Activated CD8-positive, alpha-beta T cell treated with anti-CD3 and anti-CD28 coated beads for 36 hours (primary cell): ENCODE data around the gene LSM3. TPM values are rescaled to one million over a fixed set of nuclear protein-coding genes. Genes with fewer than 3 reads are reported as not detected.

Experiments
- ATAC-seq: fragments of 200-7000 bp; cut with Tn5 transposase; one replicate; pipeline ENCODE4 v1.10.0; 2021; ENCODE audit warnings: mild to moderate bottlenecking, moderate library complexity
- CTCF ChIA-PET: fragments of 350-600 bp; sonication (Branson Sonifier 250); formaldehyde crosslinking; loops from one replicate; lab custom pipeline; 2021; ENCODE audit warnings: antibody characterized with exemption; lab: Charles Lee
- POLR2A ChIA-PET: fragments of 350-600 bp; sonication (Branson Sonifier 250); formaldehyde crosslinking; loops from one replicate; lab custom pipeline; 2021; ENCODE audit warnings: antibody characterized with exemption; lab: Charles Lee
- DNase-seq: peaks from one replicate; pipeline ENCODE4 v3.0.0-alpha.2; 2020
- H3K27ac Mint-ChIP-seq: one replicate; pipeline ENCODE4 v1.8.0; 2021; ENCODE audit warnings: mild to moderate bottlenecking, mixed read lengths
- H3K27me3 Mint-ChIP-seq: one replicate; pipeline ENCODE4 v1.8.0; 2021; ENCODE audit warnings: mixed read lengths
- H3K36me3 Mint-ChIP-seq: one replicate; pipeline ENCODE4 v1.8.0; 2021; ENCODE audit warnings: low read depth, mixed read lengths
- H3K4me1 Mint-ChIP-seq: one replicate; pipeline ENCODE4 v1.8.0; 2021; ENCODE audit warnings: low read depth, mixed read lengths
- H3K4me3 Mint-ChIP-seq: one replicate; pipeline ENCODE4 v1.8.0; 2021; ENCODE audit warnings: mild to moderate bottlenecking, moderate library complexity, mixed read lengths
- H3K9me3 Mint-ChIP-seq: one replicate; pipeline ENCODE4 v1.8.0; 2021; ENCODE audit warnings: mixed read lengths
- intact Hi-C: fragments of 100-400 bp; cut with micrococcal nuclease; formaldehyde crosslinking; loops from one replicate; pipeline ENCODE4 v1.10.0; 2022
- total RNA-seq, 2 experiments: library from RNA; stranded (reverse); gene quantifications; one replicate each; pipeline ENCODE4 v1.2.3, GENCODE V29; 2021
- TF ChIP-seq, protein P1 (sequence below): fragments of 200-600 bp; IDR thresholded peaks from one replicate; pipeline ENCODE4 v1.8.0; 2022; ENCODE audit warnings: antibody characterized with exemption, mild to moderate bottlenecking

The LSM3 gene
- total RNA-seq, 2 experiments from 2014 or later = 20.0 to 20.5 TPM

DNA sequence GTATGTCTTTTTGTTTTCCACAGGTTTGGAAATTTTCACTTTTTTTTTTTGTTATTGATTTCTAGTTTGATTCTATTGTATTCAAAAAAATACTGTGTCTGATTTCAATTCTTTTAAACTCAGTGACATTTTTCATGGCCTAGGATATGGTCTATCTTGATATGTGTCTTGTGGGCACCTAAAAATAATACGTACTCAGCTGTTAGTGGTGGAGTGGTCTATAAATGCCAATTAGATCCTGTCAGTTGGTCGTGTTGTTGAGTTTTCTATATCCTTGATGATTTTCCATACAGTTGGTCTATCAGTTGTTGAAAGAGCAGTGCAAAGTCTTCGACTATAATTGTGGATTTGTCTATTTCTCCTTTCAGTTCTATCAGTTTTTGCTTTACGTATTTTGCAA, 61.7 kb downstream of the LSM3 start:
- no peak overlapping the region for H3K4me3 Mint-ChIP-seq
- ATAC-seq (no peak), DNase-seq (no peak)
- no peaks in the 10 kb centered on the region for H3K36me3 Mint-ChIP-seq
- ChIA-PET POLR2A (interaction anchor here (0.7 kb wide), 1 partner anchor 588 kb away, joined by 3 read pairs; no protein-coding TSS in a partner anchor), CTCF (interaction anchor here (2.4 kb wide), 1 partner anchor 37 kb away, joined by 9 read pairs; no protein-coding TSS in a partner anchor)
- intact Hi-C loops = no loop called here
- no peaks in the 10 kb centered on the region for H3K4me1 Mint-ChIP-seq
- H3K27ac Mint-ChIP-seq = no peak overlapping the region
- peaks cover 2% of the 10 kb centered on the region for H3K27me3 Mint-ChIP-seq
- TF ChIP-seq, protein P1, sequence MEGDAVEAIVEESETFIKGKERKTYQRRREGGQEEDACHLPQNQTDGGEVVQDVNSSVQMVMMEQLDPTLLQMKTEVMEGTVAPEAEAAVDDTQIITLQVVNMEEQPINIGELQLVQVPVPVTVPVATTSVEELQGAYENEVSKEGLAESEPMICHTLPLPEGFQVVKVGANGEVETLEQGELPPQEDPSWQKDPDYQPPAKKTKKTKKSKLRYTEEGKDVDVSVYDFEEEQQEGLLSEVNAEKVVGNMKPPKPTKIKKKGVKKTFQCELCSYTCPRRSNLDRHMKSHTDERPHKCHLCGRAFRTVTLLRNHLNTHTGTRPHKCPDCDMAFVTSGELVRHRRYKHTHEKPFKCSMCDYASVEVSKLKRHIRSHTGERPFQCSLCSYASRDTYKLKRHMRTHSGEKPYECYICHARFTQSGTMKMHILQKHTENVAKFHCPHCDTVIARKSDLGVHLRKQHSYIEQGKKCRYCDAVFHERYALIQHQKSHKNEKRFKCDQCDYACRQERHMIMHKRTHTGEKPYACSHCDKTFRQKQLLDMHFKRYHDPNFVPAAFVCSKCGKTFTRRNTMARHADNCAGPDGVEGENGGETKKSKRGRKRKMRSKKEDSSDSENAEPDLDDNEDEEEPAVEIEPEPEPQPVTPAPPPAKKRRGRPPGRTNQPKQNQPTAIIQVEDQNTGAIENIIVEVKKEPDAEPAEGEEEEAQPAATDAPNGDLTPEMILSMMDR = no peak
- H3K9me3 Mint-ChIP-seq = no peaks in the 10 kb centered on the region

DNA sequence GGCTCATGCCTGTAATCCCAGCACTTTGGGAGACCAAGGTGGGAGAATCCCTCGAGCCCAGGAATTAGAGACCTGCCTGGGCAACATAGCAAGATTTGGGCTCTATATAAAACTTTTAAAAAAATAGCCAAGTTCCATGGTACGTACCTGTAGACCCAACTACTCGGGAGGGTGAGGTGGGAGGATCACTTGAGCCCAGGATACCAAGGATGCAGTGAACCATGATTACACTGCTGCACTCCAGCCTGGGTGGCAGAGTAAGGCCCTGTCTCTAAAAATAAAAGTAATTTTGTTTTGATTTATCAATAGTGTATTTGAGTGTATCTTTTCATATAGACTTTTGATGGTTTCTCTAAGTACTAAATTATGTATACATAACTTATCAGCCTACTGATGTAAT, 63.1 kb downstream of the LSM3 start:
- TF ChIP-seq, protein P1 = no peak
- ChIA-PET POLR2A (no interaction called here), CTCF (interaction anchor here (0.6 to 2.4 kb wide), 2 partner anchors 11 to 38 kb away, joined by 3 to 9 read pairs; no protein-coding TSS in a partner anchor)
- Mint-ChIP-seq H3K4me3 (no peak overlapping the region), H3K9me3 (no peaks in the 10 kb centered on the region), H3K4me1 (no peaks in the 10 kb centered on the region), H3K27me3 (peaks cover 1% of the 10 kb centered on the region), H3K36me3 (no peaks in the 10 kb centered on the region), H3K27ac (no peak overlapping the region)
- ATAC-seq (no peak), DNase-seq (no peak)
- intact Hi-C loops = no loop called here

DNA sequence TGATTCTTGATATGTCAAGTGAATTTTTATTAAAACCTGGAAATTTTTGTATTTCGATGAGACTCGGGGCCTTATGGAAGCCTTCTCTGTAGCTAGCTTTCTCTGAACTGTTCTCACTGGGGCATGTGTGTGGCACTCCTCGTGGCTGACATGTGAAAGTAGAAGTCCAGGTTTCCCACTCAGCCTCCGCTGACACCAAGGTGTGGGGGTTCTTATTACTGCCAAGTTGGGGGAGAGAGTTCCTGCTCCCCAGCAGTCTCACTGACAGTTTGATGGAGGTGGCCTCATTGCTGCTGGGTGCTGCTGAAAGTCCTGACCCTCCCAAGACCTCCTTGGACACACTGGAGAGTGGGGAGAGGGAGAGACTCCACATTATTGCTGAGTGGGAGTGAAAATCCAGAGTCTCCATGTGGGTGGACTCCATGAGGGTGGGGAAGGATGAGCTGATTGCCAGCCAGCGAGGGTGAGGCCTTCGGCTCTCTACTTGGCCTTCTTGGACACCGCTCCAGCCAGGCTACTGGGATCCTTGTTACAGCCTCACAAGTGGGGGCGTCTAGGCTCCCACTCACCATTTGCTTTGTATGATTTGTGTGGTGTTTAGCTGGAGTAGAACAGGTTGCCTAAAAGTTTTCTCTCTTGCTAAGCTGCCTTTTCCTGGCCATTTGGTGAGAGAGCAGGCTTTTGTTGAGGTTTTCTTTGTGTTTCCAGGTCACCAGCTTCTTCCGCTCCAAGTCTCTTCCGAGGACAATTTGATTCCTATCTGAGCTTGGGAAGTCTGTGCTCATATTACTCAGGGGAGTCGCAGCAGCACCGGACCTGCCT, 64.1 kb downstream of the LSM3 start:
- H3K4me1 Mint-ChIP-seq = no peaks in the 10 kb centered on the region
- no peak overlapping the region for H3K27ac Mint-ChIP-seq
- peaks cover 1% of the 10 kb centered on the region for H3K27me3 Mint-ChIP-seq
- no peak overlapping the region for H3K4me3 Mint-ChIP-seq
- DNase-seq (no peak), ATAC-seq (no peak)
- TF ChIP-seq, protein P1 = no peak
- POLR2A ChIA-PET = no interaction called here
- no peaks in the 10 kb centered on the region for H3K9me3 Mint-ChIP-seq
- CTCF ChIA-PET = interaction anchor here (0.7 to 2.4 kb wide), 3 partner anchors 18 to 226 kb away, joined by 3 to 9 read pairs (median 3); no protein-coding TSS in a partner anchor
- intact Hi-C loops = no loop called here
- no peaks in the 10 kb centered on the region for H3K36me3 Mint-ChIP-seq

DNA sequence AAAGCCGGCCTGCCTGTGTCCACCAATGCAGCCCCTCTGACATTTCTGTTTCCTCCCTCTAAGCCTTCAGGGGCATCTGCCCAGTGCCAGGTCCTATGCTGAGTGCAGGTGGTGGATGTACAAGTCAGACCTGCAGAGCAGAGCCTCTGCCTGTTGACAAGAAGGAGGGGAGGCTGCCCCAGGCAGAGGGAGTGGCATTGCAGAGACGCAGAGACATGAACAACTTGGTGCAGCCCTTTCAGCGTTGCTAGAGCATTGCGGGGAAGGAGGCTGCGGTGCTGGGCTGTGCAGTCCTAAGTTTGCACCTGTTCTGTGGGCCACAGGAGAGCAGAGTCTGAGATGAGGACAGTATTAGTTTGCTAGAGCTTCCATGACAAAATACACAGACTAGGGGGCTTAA, 65.2 kb downstream of the LSM3 start:
- TF ChIP-seq, protein P1 = no peak
- intact Hi-C loops = no loop called here
- no peak overlapping the region for H3K27ac Mint-ChIP-seq
- CTCF ChIA-PET = no interaction called here
- no peak for DNase-seq
- no peaks in the 10 kb centered on the region for H3K36me3 Mint-ChIP-seq
- no peak overlapping the region for H3K4me3 Mint-ChIP-seq
- no peaks in the 10 kb centered on the region for H3K4me1 Mint-ChIP-seq
- POLR2A ChIA-PET = no interaction called here
- peaks cover 1% of the 10 kb centered on the region for H3K27me3 Mint-ChIP-seq
- H3K9me3 Mint-ChIP-seq = no peaks in the 10 kb centered on the region
- no peak for ATAC-seq
